K562 (cell line): ENCODE results near the gene IGF2R. TPM values are rescaled to one million over a fixed set of nuclear protein-coding genes. Genes with fewer than 3 reads are reported as not detected.

Experiments used
- MNT ChIP-seq, 2 experiments: fragments of 450-650 bp; conservative IDR thresholded peaks; 2 replicates each; pipeline ENCODE4 v1.6.1; 2017; ENCODE audit warnings: mild to moderate bottlenecking in 2 of 2, moderate library complexity in 2 of 2
- polyA plus RNA-seq, 8 experiments: library from polyadenylated mRNA; depleted of rRNA in 4 of 8; stranded (reverse) in 5 of 8; unstranded in 3 of 8; fragments of >200 nt; fragmentation: Nextera tagmentation in 2 of 8; fragmentation: Illumina TruSeq in 1 of 8; extraction: Ambion mirVana in 2 of 8; extraction: Trizol in 1 of 8; gene quantifications; 2 replicates each; pipeline versions ENCODE4 v1.2.1 to v1.2.3, GENCODE V29; 2011 to 2014; ENCODE audit warnings: inconsistent platforms in 1 of 8, missing spikeins in 1 of 8
- total RNA-seq, 7 experiments: library from RNA; depleted of rRNA in 6 of 7; stranded (reverse); fragments of >200 nt in 6 of 7; fragmentation: Illumina TruSeq in 2 of 7; extraction: Trizol in 2 of 7; gene quantifications; 2 replicates each; pipeline versions ENCODE4 v1.2.1 to v1.2.3, GENCODE V29; 2011 to 2021; ENCODE audit warnings: low replicate concordance in 1 of 7

IGF2R gene
- total and polyA plus RNA-seq, 9 of the 15 experiments (the other 6 are each of a cell fraction or from before 2014, with no cell fraction given), result 3.5 to 92.3 (median 34.5) TPM

GRCh38 chr6:160160450-160160849, 191.6 kb downstream of the IGF2R start (continued):
- TF ChIP-seq MNT (conservative IDR thresholded peaks at IDR 0.05), result peak; percentile 30 to 48; a peak in 1 of 4 replicates

Other genes starting within 250 kb of the IGF2R start
- 84.3 and 86.0 TPM in 2 replicates for gene WTAP, start 241.6 kb upstream of the IGF2R start, total RNA-seq (2014; rRNA removed)
- gene WTAP, start 241.6 kb upstream of the IGF2R start, total RNA-seq (2014; rRNA removed; fragmentation: Illumina TruSeq; extraction: Trizol), result 110 and 124 TPM in 2 replicates
- 117 and 123 TPM in 2 replicates for gene WTAP, start 241.6 kb upstream of the IGF2R start, total RNA-seq (2015; rRNA removed; fragmentation: Illumina TruSeq; extraction: Trizol)
- gene WTAP, start 241.6 kb upstream of the IGF2R start, total RNA-seq (2021), result 105 and 110 TPM in 2 replicates
- gene WTAP, start 241.6 kb upstream of the IGF2R start, polyA plus RNA-seq (2011; rRNA removed), result 34.7 and 52.4 TPM in 2 replicates
- 143 and 156 TPM in 2 replicates for gene WTAP, start 241.6 kb upstream of the IGF2R start, polyA plus RNA-seq (2014; fragmentation: Illumina TruSeq; extraction: Trizol)
- gene WTAP, start 241.6 kb upstream of the IGF2R start, polyA plus RNA-seq (2014; fragmentation: Nextera tagmentation; extraction: Ambion mirVana), result 100 to 1,000 TPM in 1 of 2 experiments, 10 to 100 TPM in 1; 73.9 to 115 TPM
- 83.8 and 91.3 TPM in 2 replicates for gene WTAP, start 241.6 kb upstream of the IGF2R start, polyA plus RNA-seq (2014; rRNA removed)
- 63.0 and 74.1 TPM in 2 replicates for gene ACAT2, start 207.0 kb upstream of the IGF2R start, total RNA-seq (2014; rRNA removed)
- 151 and 166 TPM in 2 replicates for gene ACAT2, start 207.0 kb upstream of the IGF2R start, total RNA-seq (2014; rRNA removed; fragmentation: Illumina TruSeq; extraction: Trizol)
- gene ACAT2, start 207.0 kb upstream of the IGF2R start, total RNA-seq (2015; rRNA removed; fragmentation: Illumina TruSeq; extraction: Trizol), result 78.8 and 85.6 TPM in 2 replicates
- 131 and 144 TPM in 2 replicates for gene ACAT2, start 207.0 kb upstream of the IGF2R start, total RNA-seq (2021)
- 265 and 286 TPM in 2 replicates for gene ACAT2, start 207.0 kb upstream of the IGF2R start, polyA plus RNA-seq (2011; rRNA removed)
- 93.8 and 98.3 TPM in 2 replicates for gene ACAT2, start 207.0 kb upstream of the IGF2R start, polyA plus RNA-seq (2014; fragmentation: Illumina TruSeq; extraction: Trizol)
- gene ACAT2, start 207.0 kb upstream of the IGF2R start, polyA plus RNA-seq (2014; fragmentation: Nextera tagmentation; extraction: Ambion mirVana), result 100 to 1,000 TPM; 247 to 309 TPM
- 90.9 and 94.5 TPM in 2 replicates for gene ACAT2, start 207.0 kb upstream of the IGF2R start, polyA plus RNA-seq (2014; rRNA removed)
- 515 and 618 TPM in 2 replicates for gene TCP1, start 179.5 kb upstream of the IGF2R start, total RNA-seq (2014; rRNA removed)
- gene TCP1, start 179.5 kb upstream of the IGF2R start, total RNA-seq (2014; rRNA removed; fragmentation: Illumina TruSeq; extraction: Trizol), result 801 and 895 TPM in 2 replicates
- 711 and 732 TPM in 2 replicates for gene TCP1, start 179.5 kb upstream of the IGF2R start, total RNA-seq (2015; rRNA removed; fragmentation: Illumina TruSeq; extraction: Trizol)
- 627 and 658 TPM in 2 replicates for gene TCP1, start 179.5 kb upstream of the IGF2R start, total RNA-seq (2021)
- gene TCP1, start 179.5 kb upstream of the IGF2R start, polyA plus RNA-seq (2011; rRNA removed), result 276 and 332 TPM in 2 replicates
- gene TCP1, start 179.5 kb upstream of the IGF2R start, polyA plus RNA-seq (2014; fragmentation: Illumina TruSeq; extraction: Trizol), result 575 and 659 TPM in 2 replicates
- gene TCP1, start 179.5 kb upstream of the IGF2R start, polyA plus RNA-seq (2014; fragmentation: Nextera tagmentation; extraction: Ambion mirVana), result 100 to 1,000 TPM; 475 to 645 TPM
- 311 and 331 TPM in 2 replicates for gene TCP1, start 179.5 kb upstream of the IGF2R start, polyA plus RNA-seq (2014; rRNA removed)
- 182 and 213 TPM in 2 replicates for gene MRPL18, start 178.6 kb upstream of the IGF2R start, total RNA-seq (2014; rRNA removed)
- gene MRPL18, start 178.6 kb upstream of the IGF2R start, total RNA-seq (2014; rRNA removed; fragmentation: Illumina TruSeq; extraction: Trizol), result 176 and 177 TPM in 2 replicates
- gene MRPL18, start 178.6 kb upstream of the IGF2R start, total RNA-seq (2015; rRNA removed; fragmentation: Illumina TruSeq; extraction: Trizol), result 181 and 197 TPM in 2 replicates
- gene MRPL18, start 178.6 kb upstream of the IGF2R start, total RNA-seq (2021), result 158 and 162 TPM in 2 replicates
- gene MRPL18, start 178.6 kb upstream of the IGF2R start, polyA plus RNA-seq (2011; rRNA removed), result 142 and 149 TPM in 2 replicates
- gene MRPL18, start 178.6 kb upstream of the IGF2R start, polyA plus RNA-seq (2014; fragmentation: Illumina TruSeq; extraction: Trizol), result 175 and 196 TPM in 2 replicates
- 100 to 1,000 TPM; 395 to 456 TPM for gene MRPL18, start 178.6 kb upstream of the IGF2R start, polyA plus RNA-seq (2014; fragmentation: Nextera tagmentation; extraction: Ambion mirVana)
- gene MRPL18, start 178.6 kb upstream of the IGF2R start, polyA plus RNA-seq (2014; rRNA removed), result 220 and 256 TPM in 2 replicates
- not detected in 2 replicates for gene PNLDC1, start 168.8 kb upstream of the IGF2R start, total RNA-seq (2014; rRNA removed)
- not detected in 2 replicates for gene PNLDC1, start 168.8 kb upstream of the IGF2R start, total RNA-seq (2014; rRNA removed; fragmentation: Illumina TruSeq; extraction: Trizol)
- not detected in 2 replicates for gene PNLDC1, start 168.8 kb upstream of the IGF2R start, total RNA-seq (2015; rRNA removed; fragmentation: Illumina TruSeq; extraction: Trizol)
- gene PNLDC1, start 168.8 kb upstream of the IGF2R start, total RNA-seq (2021), result not detected in 2 replicates
- gene PNLDC1, start 168.8 kb upstream of the IGF2R start, polyA plus RNA-seq (2011; rRNA removed), result not detected in 2 replicates
- not detected in 2 replicates for gene PNLDC1, start 168.8 kb upstream of the IGF2R start, polyA plus RNA-seq (2014; fragmentation: Illumina TruSeq; extraction: Trizol)
- gene PNLDC1, start 168.8 kb upstream of the IGF2R start, polyA plus RNA-seq (2014; fragmentation: Nextera tagmentation; extraction: Ambion mirVana), result not detected
- gene PNLDC1, start 168.8 kb upstream of the IGF2R start, polyA plus RNA-seq (2014; rRNA removed), result 0.07 and 0.12 TPM in 2 replicates
- not detected in 2 replicates for gene MAS1, start 78.1 kb upstream of the IGF2R start, total RNA-seq (2014; rRNA removed)
- not detected in 2 replicates for gene MAS1, start 78.1 kb upstream of the IGF2R start, total RNA-seq (2014; rRNA removed; fragmentation: Illumina TruSeq; extraction: Trizol)
- gene MAS1, start 78.1 kb upstream of the IGF2R start, total RNA-seq (2015; rRNA removed; fragmentation: Illumina TruSeq; extraction: Trizol), result not detected in 2 replicates
- not detected in 2 replicates for gene MAS1, start 78.1 kb upstream of the IGF2R start, total RNA-seq (2021)
- not detected in 2 replicates for gene MAS1, start 78.1 kb upstream of the IGF2R start, polyA plus RNA-seq (2011; rRNA removed)
- gene MAS1, start 78.1 kb upstream of the IGF2R start, polyA plus RNA-seq (2014; fragmentation: Illumina TruSeq; extraction: Trizol), result not detected in 2 replicates
- gene MAS1, start 78.1 kb upstream of the IGF2R start, polyA plus RNA-seq (2014; fragmentation: Nextera tagmentation; extraction: Ambion mirVana), result not detected
- gene MAS1, start 78.1 kb upstream of the IGF2R start, polyA plus RNA-seq (2014; rRNA removed), result not detected in 2 replicates
- 0.37 TPM in 1 of 2 replicates, not detected in the other for gene SLC22A1, start 152.7 kb downstream of the IGF2R start, total RNA-seq (2014; rRNA removed)
- 0.18 and 0.19 TPM in 2 replicates for gene SLC22A1, start 152.7 kb downstream of the IGF2R start, total RNA-seq (2014; rRNA removed; fragmentation: Illumina TruSeq; extraction: Trizol)
- gene SLC22A1, start 152.7 kb downstream of the IGF2R start, total RNA-seq (2015; rRNA removed; fragmentation: Illumina TruSeq; extraction: Trizol), result 0.33 and 0.45 TPM in 2 replicates
- 0.54 and 0.60 TPM in 2 replicates for gene SLC22A1, start 152.7 kb downstream of the IGF2R start, total RNA-seq (2021)
- 0.08 and 0.26 TPM in 2 replicates for gene SLC22A1, start 152.7 kb downstream of the IGF2R start, polyA plus RNA-seq (2011; rRNA removed)
- gene SLC22A1, start 152.7 kb downstream of the IGF2R start, polyA plus RNA-seq (2014; fragmentation: Illumina TruSeq; extraction: Trizol), result 0.12 TPM in 1 of 2 replicates, not detected in the other
- gene SLC22A1, start 152.7 kb downstream of the IGF2R start, polyA plus RNA-seq (2014; fragmentation: Nextera tagmentation; extraction: Ambion mirVana), result under 1 TPM in 1 of 2 experiments, not detected in 1; 0.11 TPM
- gene SLC22A1, start 152.7 kb downstream of the IGF2R start, polyA plus RNA-seq (2014; rRNA removed), result 0.24 TPM in 1 of 2 replicates, not detected in the other